GM23338 (cell line): ENCODE data around the gene CARF. TPM values are rescaled to one million over a fixed set of nuclear protein-coding genes. Genes with fewer than 3 reads are reported as not detected.

Experiments used
- ATAC-seq: fragments of 200-7000 bp; cut with Tn5 transposase; 3 replicates; pipeline ENCODE4 v1.9.1; 2020
- DNase-seq: peaks from one replicate; pipeline ENCODE4 v3.0.0-alpha.2; 2015; ENCODE audit warnings: low spot score
- H2AFZ ChIP-seq: fragments of 200-600 bp; sonication (generic); 2 replicates; pipeline ENCODE4 v1.8.0; 2016; ENCODE audit warnings: antibody characterized with exemption, mild to moderate bottlenecking, moderate library complexity
- H3F3A ChIP-seq: fragments of 200-600 bp; sonication (generic); replicated peaks from 2 replicates; pipeline ENCODE4 v1.8.0; 2017; ENCODE audit warnings: antibody characterized with exemption, mixed run types, low read depth
- H3K27ac ChIP-seq: fragments of 200-600 bp; sonication (generic); 2 replicates; pipeline ENCODE4 v1.6.1; 2016; ENCODE audit warnings: low read depth
- H3K27me3 ChIP-seq: fragments of 200-600 bp; sonication (generic); 2 replicates; pipeline ENCODE4 v1.8.0; 2016; ENCODE audit warnings: mild to moderate bottlenecking, mixed run types, moderate library complexity; ENCODE audit not compliant: insufficient read depth
- H3K36me3 ChIP-seq: fragments of 200-600 bp; sonication (generic); 2 replicates; pipeline ENCODE4 v1.8.0; 2016; ENCODE audit warnings: mild to moderate bottlenecking; ENCODE audit not compliant: insufficient read depth
- H3K4me1 ChIP-seq: fragments of 200-600 bp; sonication (generic); 2 replicates; pipeline ENCODE4 v1.8.0; 2016; ENCODE audit warnings: mild to moderate bottlenecking, moderate library complexity; ENCODE audit not compliant: insufficient read depth
- H3K4me2 ChIP-seq: fragments of 200-600 bp; sonication (generic); 2 replicates; pipeline ENCODE4 v1.7.1; 2017; ENCODE audit warnings: mixed run types
- H3K4me3 ChIP-seq: fragments of 200-600 bp; sonication (generic); 2 replicates; pipeline ENCODE4 v1.6.1; 2016; ENCODE audit warnings: mixed run types
- H3K79me2 ChIP-seq: fragments of 200-600 bp; sonication (generic); replicated peaks from 2 replicates; pipeline ENCODE4 v1.8.0; 2017; ENCODE audit warnings: mild to moderate bottlenecking; ENCODE audit not compliant: insufficient read depth
- H3K9me2 ChIP-seq: fragments of 200-600 bp; sonication (generic); 2 replicates; pipeline ENCODE4 v1.8.0; 2017; ENCODE audit not compliant: insufficient read depth
- H4K20me1 ChIP-seq: fragments of 200-600 bp; sonication (generic); replicated peaks from 2 replicates; pipeline ENCODE4 v1.8.0; 2017; ENCODE audit warnings: mild to moderate bottlenecking; ENCODE audit not compliant: insufficient read depth
- H3K27ac Mint-ChIP-seq: 2 replicates; pipeline ENCODE4 v1.8.0; 2020; ENCODE audit warnings: inconsistent platforms, mild to moderate bottlenecking, moderate library complexity, mixed read lengths
- H3K27me3 Mint-ChIP-seq: 3 replicates; pipeline ENCODE4 v1.8.0; 2022; ENCODE audit warnings: low read depth, mild to moderate bottlenecking, moderate library complexity, mixed read lengths, inconsistent platforms; ENCODE audit not compliant: insufficient read depth, poor library complexity
- H3K36me3 Mint-ChIP-seq: 3 replicates; pipeline ENCODE4 v1.8.0; 2021; ENCODE audit warnings: low read depth, mild to moderate bottlenecking, inconsistent platforms, moderate library complexity, mixed read lengths
- H3K4me1 Mint-ChIP-seq: 3 replicates; pipeline ENCODE4 v1.8.0; 2020; ENCODE audit warnings: mild to moderate bottlenecking, inconsistent platforms, mixed read lengths
- H3K4me3 Mint-ChIP-seq: 3 replicates; pipeline ENCODE4 v1.8.0; 2021; ENCODE audit warnings: moderate library complexity, mild to moderate bottlenecking, inconsistent platforms, mixed read lengths
- H3K9me3 Mint-ChIP-seq: 3 replicates; pipeline ENCODE4 v1.8.0; 2020; ENCODE audit warnings: moderate library complexity, mild to moderate bottlenecking, inconsistent platforms, mixed read lengths
- CREB1 ChIP-seq: fragments of 250-450 bp; sonication (Bioruptor Pico); IDR thresholded peaks from 2 replicates; pipeline ENCODE4 v1.5.0; 2020; ENCODE audit warnings: low read depth, mild to moderate bottlenecking, moderate library complexity
- ETS1 ChIP-seq: IDR thresholded peaks from 2 replicates; pipeline ENCODE4 v1.6.1; 2016; ENCODE audit warnings: antibody characterized with exemption
- EZH2 ChIP-seq: fragments of 200-600 bp; sonication (generic); IDR thresholded peaks from one replicate; pipeline ENCODE4 v1.8.0; 2017; ENCODE audit warnings: antibody characterized with exemption, mild to moderate bottlenecking, low read depth; ENCODE audit not compliant: unreplicated experiment
- NANOG ChIP-seq: IDR thresholded peaks from 2 replicates; pipeline ENCODE4 v1.6.1; 2016; ENCODE audit warnings: antibody characterized with exemption, borderline replicate concordance
- REST ChIP-seq: IDR thresholded peaks from one replicate; pipeline ENCODE4 v1.6.1; 2018; ENCODE audit warnings: antibody characterized with exemption; ENCODE audit not compliant: unreplicated experiment
- STAT1 ChIP-seq: IDR thresholded peaks from one replicate; pipeline ENCODE4 v1.6.1; 2016; ENCODE audit warnings: antibody characterized with exemption; ENCODE audit not compliant: unreplicated experiment
- ZNF462 ChIP-seq: fragments of 250-450 bp; sonication (Bioruptor Pico); IDR thresholded peaks from 2 replicates; pipeline ENCODE4 v1.5.0; 2020; ENCODE audit warnings: mild to moderate bottlenecking, moderate library complexity
- polyA plus RNA-seq: library from polyadenylated mRNA; unstranded; fragments of >200 nt; fragmentation: Nextera tagmentation; extraction: Ambion mirVana; gene quantifications from 2 replicates; pipeline ENCODE4 v1.2.1, GENCODE V29; 2016
- total RNA-seq: library from RNA; depleted of rRNA; stranded (reverse); fragments of >200 nt; shearing (Covaris generic); gene quantifications from 2 replicates; pipeline ENCODE4 v1.2.3, GENCODE V29; 2014

Gene CARF
- total and polyA plus RNA-seq, 2 experiments from 2014 or later, result 1.7 to 3.3 TPM

- no peaks in the 10 kb centered on the region for H3K9me2 ChIP-seq
- Mint-ChIP-seq H3K4me3 (no peak overlapping the region), H3K27ac (no peak overlapping the region), H3K36me3 (no peaks in the 10 kb centered on the region), H3K9me3 (no peaks in the 10 kb centered on the region), H3K4me1 (no peaks in the 10 kb centered on the region), H3K27me3 (no peaks in the 10 kb centered on the region)
- no peak overlapping the region for H2AFZ ChIP-seq
- DNase-seq (no peak), ATAC-seq (no peak)
- no peak overlapping the region for H3K4me2 ChIP-seq
- no peaks in the 10 kb centered on the region for H3F3A ChIP-seq
- no peaks in the 10 kb centered on the region for H3K4me1 ChIP-seq
- H3K27ac ChIP-seq, result no peak overlapping the region
- H3K36me3 ChIP-seq, result no peaks in the 10 kb centered on the region
- no peaks in the 10 kb centered on the region for H4K20me1 ChIP-seq
- no peaks in the 10 kb centered on the region for H3K27me3 ChIP-seq
- no peak overlapping the region for H3K4me3 ChIP-seq
- no peaks in the 10 kb centered on the region for H3K79me2 ChIP-seq
- TF ChIP-seq ZNF462, result no peak
- TF ChIP-seq CREB1, result no peak
- TF ChIP-seq EZH2, result no peak
- no peak for TF ChIP-seq NANOG
- no peak for TF ChIP-seq ETS1
- no peak for TF ChIP-seq REST
- no peak for TF ChIP-seq STAT1
These were observed 48.4 kb downstream of the CARF start for GRCh38 chr2:202960524-202960923.
